GM19467 (cell line): Measurements from ENCODE around the gene SH3PXD2B.
"Not testable (repeated sequence)": the region's sequence is repeated elsewhere in the genome, so short reads cannot be mapped to it uniquely, and the experiment has no call there.

ENCODE experiments used
- ATAC-seq: cut with Tn5 transposase; IDR thresholded peaks from one replicate; pipeline ENCODE4 v1.9.1; 2021; ENCODE audit warnings: mild to moderate bottlenecking, moderate library complexity; ENCODE audit not compliant: unreplicated experiment

The SH3PXD2B gene

GRCh38 chr5:172345881-172346280, 108.4 kb downstream of the SH3PXD2B start:
- no peak for ATAC-seq

- ATAC-seq: no peak
Observed at GRCh38 chr5:172344855-172345409, 109.4 kb downstream of the SH3PXD2B start.

- ATAC-seq: no peak
Observed at GRCh38 chr5:172343741-172344140, 110.6 kb downstream of the SH3PXD2B start.

- no peak for ATAC-seq
Observed at GRCh38 chr5:172342918-172343317, 111.4 kb downstream of the SH3PXD2B start.

- no peak for ATAC-seq
Observed at GRCh38 chr5:172339264-172340180, 114.8 kb downstream of the SH3PXD2B start.

GRCh38 chr5:172336676-172337285, 117.5 kb downstream of the SH3PXD2B start:
- ATAC-seq: no peak

GRCh38 chr5:172336264-172336663, 118.1 kb downstream of the SH3PXD2B start:
- ATAC-seq: no peak

- no peak for ATAC-seq
Observed at GRCh38 chr5:172335721-172336120, 118.6 kb downstream of the SH3PXD2B start.

- no peak for ATAC-seq
Observed at GRCh38 chr5:172334641-172335040, 119.7 kb downstream of the SH3PXD2B start.

GRCh38 chr5:172334196-172334595, 120.1 kb downstream of the SH3PXD2B start:
- no peak for ATAC-seq

GRCh38 chr5:172326901-172327300, 127.4 kb downstream of the SH3PXD2B start:
- not testable (repeated sequence) for ATAC-seq

- ATAC-seq: no peak
Observed at GRCh38 chr5:172325452-172325851, 128.9 kb downstream of the SH3PXD2B start.

GRCh38 chr5:172322028-172322965, 132.0 kb downstream of the SH3PXD2B start:
- ATAC-seq: peak; percentile 70

- ATAC-seq: no peak
Observed at GRCh38 chr5:172321593-172321992, 132.7 kb downstream of the SH3PXD2B start.

- ATAC-seq: no peak
Observed at GRCh38 chr5:172319708-172320441, 134.4 kb downstream of the SH3PXD2B start.

- no peak for ATAC-seq
Observed at GRCh38 chr5:172315587-172316493, 138.5 kb downstream of the SH3PXD2B start.

- ATAC-seq: no peak
Observed at GRCh38 chr5:172313915-172314314, 140.4 kb downstream of the SH3PXD2B start.

GRCh38 chr5:172312286-172312685, 142.0 kb downstream of the SH3PXD2B start:
- no peak for ATAC-seq

- no peak for ATAC-seq
Observed at GRCh38 chr5:172311605-172312004, 142.7 kb downstream of the SH3PXD2B start.
